GM23338 (cell line): Measurements from ENCODE around the gene SMCO3.

Experiments
- POLR2AphosphoS5 ChIP-seq: IDR thresholded peaks from 2 replicates; pipeline ENCODE4 v1.6.1; 2016; ENCODE audit warnings: antibody characterized with exemption, low read depth
- TF ChIP-seq, protein P1 (sequence below), 2 experiments: fragments of 200-600 bp in 1 of 2; sonication (generic) in 1 of 2; conservative IDR thresholded peaks; 2 replicates each; pipeline versions ENCODE4 v1.5.1 to v1.6.1; 2016 to 2017; ENCODE audit warnings: antibody characterized with exemption in 2 of 2, low read depth in 2 of 2, mild to moderate bottlenecking in 2 of 2, moderate library complexity in 1 of 2
- TF ChIP-seq, protein P2 (sequence below): IDR thresholded peaks from one replicate; pipeline ENCODE4 v1.6.1; 2018; ENCODE audit warnings: antibody characterized with exemption; ENCODE audit not compliant: unreplicated experiment

DNA sequence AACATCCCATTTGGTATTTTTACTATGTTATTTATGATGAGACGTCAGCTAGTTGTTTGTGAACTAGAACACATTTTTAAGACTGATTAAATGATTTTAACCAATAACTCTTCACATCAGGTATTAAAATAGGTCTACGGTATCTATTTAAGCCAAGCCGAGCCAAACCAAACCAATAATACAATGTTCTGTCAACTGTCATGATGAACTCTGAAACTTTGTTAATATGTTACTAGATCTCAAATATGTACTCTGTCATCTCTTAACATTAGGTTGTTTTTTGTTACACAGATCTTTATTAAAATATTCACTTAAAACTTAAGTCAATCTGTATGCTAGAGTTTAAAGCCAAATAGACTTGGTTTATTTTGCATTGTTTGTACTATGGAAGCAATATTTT lies 28.3 kb upstream of the SMCO3 start:
- TF ChIP-seq, protein P1, sequence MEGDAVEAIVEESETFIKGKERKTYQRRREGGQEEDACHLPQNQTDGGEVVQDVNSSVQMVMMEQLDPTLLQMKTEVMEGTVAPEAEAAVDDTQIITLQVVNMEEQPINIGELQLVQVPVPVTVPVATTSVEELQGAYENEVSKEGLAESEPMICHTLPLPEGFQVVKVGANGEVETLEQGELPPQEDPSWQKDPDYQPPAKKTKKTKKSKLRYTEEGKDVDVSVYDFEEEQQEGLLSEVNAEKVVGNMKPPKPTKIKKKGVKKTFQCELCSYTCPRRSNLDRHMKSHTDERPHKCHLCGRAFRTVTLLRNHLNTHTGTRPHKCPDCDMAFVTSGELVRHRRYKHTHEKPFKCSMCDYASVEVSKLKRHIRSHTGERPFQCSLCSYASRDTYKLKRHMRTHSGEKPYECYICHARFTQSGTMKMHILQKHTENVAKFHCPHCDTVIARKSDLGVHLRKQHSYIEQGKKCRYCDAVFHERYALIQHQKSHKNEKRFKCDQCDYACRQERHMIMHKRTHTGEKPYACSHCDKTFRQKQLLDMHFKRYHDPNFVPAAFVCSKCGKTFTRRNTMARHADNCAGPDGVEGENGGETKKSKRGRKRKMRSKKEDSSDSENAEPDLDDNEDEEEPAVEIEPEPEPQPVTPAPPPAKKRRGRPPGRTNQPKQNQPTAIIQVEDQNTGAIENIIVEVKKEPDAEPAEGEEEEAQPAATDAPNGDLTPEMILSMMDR (conservative IDR thresholded peaks at IDR 0.05; ENCODE audit: low read depth in 2 of 2): no peak
- TF ChIP-seq, protein P2, sequence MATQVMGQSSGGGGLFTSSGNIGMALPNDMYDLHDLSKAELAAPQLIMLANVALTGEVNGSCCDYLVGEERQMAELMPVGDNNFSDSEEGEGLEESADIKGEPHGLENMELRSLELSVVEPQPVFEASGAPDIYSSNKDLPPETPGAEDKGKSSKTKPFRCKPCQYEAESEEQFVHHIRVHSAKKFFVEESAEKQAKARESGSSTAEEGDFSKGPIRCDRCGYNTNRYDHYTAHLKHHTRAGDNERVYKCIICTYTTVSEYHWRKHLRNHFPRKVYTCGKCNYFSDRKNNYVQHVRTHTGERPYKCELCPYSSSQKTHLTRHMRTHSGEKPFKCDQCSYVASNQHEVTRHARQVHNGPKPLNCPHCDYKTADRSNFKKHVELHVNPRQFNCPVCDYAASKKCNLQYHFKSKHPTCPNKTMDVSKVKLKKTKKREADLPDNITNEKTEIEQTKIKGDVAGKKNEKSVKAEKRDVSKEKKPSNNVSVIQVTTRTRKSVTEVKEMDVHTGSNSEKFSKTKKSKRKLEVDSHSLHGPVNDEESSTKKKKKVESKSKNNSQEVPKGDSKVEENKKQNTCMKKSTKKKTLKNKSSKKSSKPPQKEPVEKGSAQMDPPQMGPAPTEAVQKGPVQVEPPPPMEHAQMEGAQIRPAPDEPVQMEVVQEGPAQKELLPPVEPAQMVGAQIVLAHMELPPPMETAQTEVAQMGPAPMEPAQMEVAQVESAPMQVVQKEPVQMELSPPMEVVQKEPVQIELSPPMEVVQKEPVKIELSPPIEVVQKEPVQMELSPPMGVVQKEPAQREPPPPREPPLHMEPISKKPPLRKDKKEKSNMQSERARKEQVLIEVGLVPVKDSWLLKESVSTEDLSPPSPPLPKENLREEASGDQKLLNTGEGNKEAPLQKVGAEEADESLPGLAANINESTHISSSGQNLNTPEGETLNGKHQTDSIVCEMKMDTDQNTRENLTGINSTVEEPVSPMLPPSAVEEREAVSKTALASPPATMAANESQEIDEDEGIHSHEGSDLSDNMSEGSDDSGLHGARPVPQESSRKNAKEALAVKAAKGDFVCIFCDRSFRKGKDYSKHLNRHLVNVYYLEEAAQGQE: no peak
- no peak for TF ChIP-seq POLR2AphosphoS5
